ENCODE data around the gene AGAP6. TPM values are rescaled to one million over a fixed set of nuclear protein-coding genes. Genes with fewer than 3 reads are reported as not detected.
"Not testable (repeated sequence)": the region's sequence is repeated elsewhere in the genome, so short reads cannot be mapped to it uniquely, and the experiment has no call there.

Gene AGAP6
- polyA plus RNA-seq (2013) = 15.3 TPM

DNA sequence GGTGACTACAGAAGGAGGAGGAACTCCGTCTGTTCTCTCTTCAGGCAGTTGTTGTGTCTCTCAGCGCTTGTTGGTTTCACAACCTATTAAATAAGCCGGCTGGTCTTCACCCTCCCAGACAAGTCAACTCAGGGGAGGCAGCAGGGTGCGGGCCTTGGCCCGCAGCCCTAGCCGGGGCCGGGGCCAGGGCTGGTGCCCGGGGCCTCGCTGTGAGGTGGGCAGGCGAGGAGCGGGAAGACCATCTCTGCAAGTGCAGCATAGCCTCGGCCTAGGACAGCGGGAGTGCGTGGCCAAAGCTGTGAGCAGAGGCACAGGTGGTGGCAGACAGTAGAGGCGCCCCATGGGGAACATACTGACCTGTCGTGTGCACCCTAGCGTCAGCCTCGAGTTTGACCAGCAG lies at the start of gene AGAP6:
Gene AGAP6 (plus strand): TSS at position 31 of the 400 bp plus-strand sequence. CDS start 310 bp downstream, at position 341.
- H3K36me3 ChIP-seq (ENCODE audit: control insufficient read depth in 4 of 4, insufficient read depth in 4 of 4, low read length in 3 of 4); H3K4me3 ChIP-seq (ENCODE audit: control insufficient read depth in 1 of 7, extremely low read depth in 1 of 7, insufficient read depth in 4 of 7, low read depth in 2 of 7, low read length in 6 of 7); POLR2A ChIA-PET; H3K27ac ChIP-seq (ENCODE audit: insufficient read depth in 1 of 2, low read depth in 1 of 2, low read length in 2 of 2, poor library complexity in 1 of 2, severe bottlenecking in 2 of 2); H3K27me3 ChIP-seq (replicated peaks in 2 of 5; ENCODE audit: control insufficient read depth in 4 of 5, insufficient read depth in 5 of 5, low read length in 4 of 5); DNase-seq; CTCF ChIA-PET; H3K4me1 ChIP-seq (ENCODE audit: control extremely low read depth in 1 of 4, control insufficient read depth in 4 of 4, insufficient read depth in 4 of 4, low read length in 3 of 4); H3K9me3 ChIP-seq (ENCODE audit: control extremely low read depth in 1 of 5, control insufficient read depth in 4 of 5, insufficient read depth in 2 of 5, low read depth in 1 of 5, low read length in 4 of 5): not testable (repeated sequence)
- 90% methylated on average over 2 of the region's 18 CpGs for WGBS (ENCODE audit: insufficient coverage)

DNA sequence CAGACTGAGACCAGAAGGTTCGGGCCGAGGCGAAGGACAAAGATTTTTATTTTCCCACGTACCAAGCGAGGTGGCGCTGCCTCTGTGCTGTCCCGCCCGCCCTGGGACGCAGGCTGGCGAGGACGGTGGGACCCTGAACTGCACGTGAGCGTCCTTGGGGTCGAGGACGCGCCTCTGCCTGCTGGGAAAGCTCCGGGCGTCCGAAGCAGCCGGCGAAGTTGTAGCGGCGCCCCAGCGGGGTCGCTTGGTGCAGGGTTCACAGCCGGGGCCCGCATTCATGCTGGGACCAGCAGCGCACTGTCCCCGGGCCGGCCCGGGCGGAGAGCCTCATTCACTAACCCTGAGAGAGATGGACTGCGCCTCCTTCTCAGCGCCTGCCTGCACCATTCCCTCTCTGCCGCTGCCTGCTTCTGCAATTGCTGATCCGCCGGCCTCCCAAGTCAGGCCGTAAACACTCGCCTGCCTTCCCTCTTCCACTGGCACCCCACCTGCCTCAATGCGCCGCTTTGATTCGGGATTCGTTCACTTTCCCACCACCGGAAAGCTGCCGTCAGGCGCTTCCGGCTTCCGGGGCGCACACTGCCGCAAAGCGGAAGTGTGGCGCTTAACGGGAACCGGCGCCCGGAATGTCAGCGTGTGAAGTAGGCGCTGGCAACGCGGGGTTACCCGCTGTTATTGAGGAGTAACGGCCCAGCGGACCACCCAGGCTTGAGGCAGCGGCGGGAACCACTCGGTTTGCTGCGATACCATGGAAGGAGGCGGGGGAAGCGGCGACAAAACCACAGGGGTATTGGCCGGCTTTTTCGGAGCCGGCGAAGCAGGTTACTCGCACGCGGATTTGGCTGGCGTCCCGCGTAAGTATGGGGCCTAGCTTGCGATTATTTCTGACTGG lies 46.5 kb upstream of the AGAP6 start, which contains the start of the genes PARG and TIMM23B:
Gene PARG (minus strand): TSS at position 581 of the 892 bp plus-strand sequence. CDS start 302 bp downstream, at position 279.
Gene TIMM23B (plus strand): TSS at position 607 of the 892 bp plus-strand sequence. CDS start 142 bp downstream, at position 749.
- H3K36me3 ChIP-seq (ENCODE audit: control insufficient read depth in 4 of 4, insufficient read depth in 4 of 4, low read length in 3 of 4); H3K27me3 ChIP-seq (replicated peaks in 2 of 5; ENCODE audit: control insufficient read depth in 4 of 5, insufficient read depth in 5 of 5, low read length in 4 of 5); POLR2A ChIA-PET; H3K9me3 ChIP-seq (ENCODE audit: control extremely low read depth in 1 of 5, control insufficient read depth in 4 of 5, insufficient read depth in 2 of 5, low read depth in 1 of 5, low read length in 4 of 5); CTCF ChIA-PET: not testable (repeated sequence)
- under 1% methylated on average over 64 of the region's 81 CpGs for WGBS (ENCODE audit: insufficient coverage)
- peak within 1 kb of the TSS; percentile 68 to 87 (median 82) for H3K4me3 ChIP-seq (ENCODE audit: control insufficient read depth in 1 of 7, extremely low read depth in 1 of 7, insufficient read depth in 4 of 7, low read depth in 2 of 7, low read length in 6 of 7)
- peak within 1 kb of the TSS; percentile 64 to 85 for H3K27ac ChIP-seq (ENCODE audit: insufficient read depth in 1 of 2, low read depth in 1 of 2, low read length in 2 of 2, poor library complexity in 1 of 2, severe bottlenecking in 2 of 2)
- peaks cover 3 to 21% (median 6%) of the 10 kb centered on the region in 4 experiments for H3K4me1 ChIP-seq (ENCODE audit: control extremely low read depth in 1 of 4, control insufficient read depth in 4 of 4, insufficient read depth in 4 of 4, low read length in 3 of 4)
- DNase-seq = peak; percentile 79 to 90 (median 84)

DNA sequence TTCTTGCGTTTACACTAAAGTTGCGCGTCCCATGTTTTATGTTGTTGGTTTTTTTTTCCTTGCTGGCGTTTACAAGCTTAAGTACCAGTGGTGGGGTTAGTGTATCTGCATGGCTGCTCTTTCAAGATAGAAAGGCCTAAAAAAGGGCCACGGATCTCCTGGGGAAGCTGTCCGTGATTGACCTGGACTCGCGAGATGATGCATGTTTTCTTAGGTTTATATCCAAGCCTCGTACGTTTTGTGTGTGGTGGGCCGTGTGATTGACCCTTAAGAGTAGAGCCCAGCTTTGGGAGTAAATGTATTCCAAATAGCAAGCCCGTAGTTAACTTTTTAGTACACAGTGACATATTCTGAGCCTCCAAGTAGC lies 45.9 kb upstream of the AGAP6 start:
- POLR2A ChIA-PET; H3K9me3 ChIP-seq (ENCODE audit: control extremely low read depth in 1 of 5, control insufficient read depth in 4 of 5, insufficient read depth in 2 of 5, low read depth in 1 of 5, low read length in 4 of 5); CTCF ChIA-PET; H3K27me3 ChIP-seq (replicated peaks in 2 of 5; ENCODE audit: control insufficient read depth in 4 of 5, insufficient read depth in 5 of 5, low read length in 4 of 5); H3K36me3 ChIP-seq (ENCODE audit: control insufficient read depth in 4 of 4, insufficient read depth in 4 of 4, low read length in 3 of 4): not testable (repeated sequence)
- peak overlapping the region; percentile 64 to 85 for H3K27ac ChIP-seq (ENCODE audit: insufficient read depth in 1 of 2, low read depth in 1 of 2, low read length in 2 of 2, poor library complexity in 1 of 2, severe bottlenecking in 2 of 2)
- peak in 2 of 3 donors; percentile 5 to 7 for DNase-seq
- WGBS (ENCODE audit: insufficient coverage) = 0% methylated on average over 4 of the region's 12 CpGs
- peaks cover 3 to 21% (median 6%) of the 10 kb centered on the region in 4 experiments for H3K4me1 ChIP-seq (ENCODE audit: control extremely low read depth in 1 of 4, control insufficient read depth in 4 of 4, insufficient read depth in 4 of 4, low read length in 3 of 4)
- H3K4me3 ChIP-seq (ENCODE audit: control insufficient read depth in 1 of 7, extremely low read depth in 1 of 7, insufficient read depth in 4 of 7, low read depth in 2 of 7, low read length in 6 of 7) = peak overlapping the region; percentile 68 to 87 (median 82)

DNA sequence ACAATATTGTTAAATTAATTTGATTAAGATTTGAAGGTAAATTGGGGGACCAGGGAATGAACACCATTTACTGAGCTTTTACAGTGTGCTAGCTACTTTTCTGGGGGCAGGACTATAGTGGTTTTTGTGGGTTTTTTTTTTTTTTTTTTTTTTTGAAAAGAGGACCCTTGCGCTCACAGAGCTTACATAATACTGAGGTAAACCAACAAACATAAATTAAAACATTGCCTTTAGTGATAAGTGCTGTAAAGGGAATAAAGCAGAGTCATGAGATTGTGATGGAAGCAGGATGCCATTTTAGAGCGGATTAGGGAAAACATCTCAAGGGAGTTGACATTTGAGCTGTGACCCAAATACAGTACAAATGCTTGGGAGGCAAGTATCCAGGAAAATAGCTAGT lies 44.6 kb upstream of the AGAP6 start:
- 15% methylated on average over 1 of the region's 2 CpGs for WGBS (ENCODE audit: insufficient coverage)

DNA sequence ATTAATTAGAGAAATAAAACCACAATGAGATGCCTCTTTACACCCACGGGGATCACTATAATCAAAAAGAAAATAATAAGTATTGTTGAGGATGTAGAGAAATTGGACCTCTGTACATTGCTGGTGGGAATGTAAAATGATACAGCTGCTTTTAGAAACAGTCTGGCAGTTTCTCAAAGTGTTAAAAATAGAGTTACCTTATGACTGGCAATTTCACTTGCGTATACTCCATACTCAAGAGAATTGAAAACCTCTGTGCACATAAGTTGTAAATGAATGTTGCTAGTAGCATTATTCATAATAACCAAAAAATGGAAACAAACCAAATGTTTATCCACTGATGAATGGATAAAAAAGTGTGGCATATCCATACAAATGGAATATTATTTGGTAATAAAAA lies 40.1 kb upstream of the AGAP6 start:
- H3K9me3 ChIP-seq (ENCODE audit: control extremely low read depth in 1 of 5, control insufficient read depth in 4 of 5, insufficient read depth in 2 of 5, low read depth in 1 of 5, low read length in 4 of 5); DNase-seq; H3K27ac ChIP-seq (ENCODE audit: insufficient read depth in 1 of 2, low read depth in 1 of 2, low read length in 2 of 2, poor library complexity in 1 of 2, severe bottlenecking in 2 of 2); H3K27me3 ChIP-seq (replicated peaks in 2 of 5; ENCODE audit: control insufficient read depth in 4 of 5, insufficient read depth in 5 of 5, low read length in 4 of 5); POLR2A ChIA-PET; H3K4me1 ChIP-seq (ENCODE audit: control extremely low read depth in 1 of 4, control insufficient read depth in 4 of 4, insufficient read depth in 4 of 4, low read length in 3 of 4); CTCF ChIA-PET; H3K4me3 ChIP-seq (ENCODE audit: control insufficient read depth in 1 of 7, extremely low read depth in 1 of 7, insufficient read depth in 4 of 7, low read depth in 2 of 7, low read length in 6 of 7): not testable (repeated sequence)
- no CpG with 5 or more reads among the region's 2 CpGs for WGBS (ENCODE audit: insufficient coverage)
- peaks cover 0 to 11% (median 0%) of the 10 kb centered on the region in 4 experiments for H3K36me3 ChIP-seq (ENCODE audit: control insufficient read depth in 4 of 4, insufficient read depth in 4 of 4, low read length in 3 of 4)

More for the DNA sequence above, 44.6 kb upstream of the AGAP6 start:
- H3K36me3 ChIP-seq (ENCODE audit: control insufficient read depth in 4 of 4, insufficient read depth in 4 of 4, low read length in 3 of 4); POLR2A ChIA-PET; H3K4me3 ChIP-seq (ENCODE audit: control insufficient read depth in 1 of 7, extremely low read depth in 1 of 7, insufficient read depth in 4 of 7, low read depth in 2 of 7, low read length in 6 of 7); H3K9me3 ChIP-seq (ENCODE audit: control extremely low read depth in 1 of 5, control insufficient read depth in 4 of 5, insufficient read depth in 2 of 5, low read depth in 1 of 5, low read length in 4 of 5); H3K27ac ChIP-seq (ENCODE audit: insufficient read depth in 1 of 2, low read depth in 1 of 2, low read length in 2 of 2, poor library complexity in 1 of 2, severe bottlenecking in 2 of 2); CTCF ChIA-PET; H3K27me3 ChIP-seq (replicated peaks in 2 of 5; ENCODE audit: control insufficient read depth in 4 of 5, insufficient read depth in 5 of 5, low read length in 4 of 5): not testable (repeated sequence)
- peaks cover 3 to 21% (median 6%) of the 10 kb centered on the region in 4 experiments for H3K4me1 ChIP-seq (ENCODE audit: control extremely low read depth in 1 of 4, control insufficient read depth in 4 of 4, insufficient read depth in 4 of 4, low read length in 3 of 4)
- DNase-seq = peak; percentile 36 to 76 (median 67)

DNA sequence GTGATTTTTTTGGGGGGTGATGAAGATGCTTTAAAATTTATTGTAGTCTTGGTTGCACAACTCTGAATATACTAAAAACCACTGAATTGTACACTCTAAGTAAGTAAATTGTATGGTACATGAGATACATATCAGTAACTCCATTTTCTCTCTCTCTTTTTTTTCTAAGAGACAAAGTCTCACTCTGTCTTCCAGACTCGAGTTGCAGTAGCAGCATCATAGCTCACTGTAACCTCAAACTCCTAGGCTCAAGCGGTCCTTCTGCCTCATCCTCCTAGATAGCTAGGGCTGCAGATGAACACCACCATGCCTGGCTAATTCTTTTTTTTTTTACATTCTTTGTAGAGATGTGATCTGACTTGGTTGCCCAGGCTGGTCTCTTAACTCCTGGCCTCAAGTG lies 39.5 kb upstream of the AGAP6 start:
- H3K27ac ChIP-seq (ENCODE audit: insufficient read depth in 1 of 2, low read depth in 1 of 2, low read length in 2 of 2, poor library complexity in 1 of 2, severe bottlenecking in 2 of 2); POLR2A ChIA-PET; H3K4me3 ChIP-seq (ENCODE audit: control insufficient read depth in 1 of 7, extremely low read depth in 1 of 7, insufficient read depth in 4 of 7, low read depth in 2 of 7, low read length in 6 of 7); H3K9me3 ChIP-seq (ENCODE audit: control extremely low read depth in 1 of 5, control insufficient read depth in 4 of 5, insufficient read depth in 2 of 5, low read depth in 1 of 5, low read length in 4 of 5); H3K4me1 ChIP-seq (ENCODE audit: control extremely low read depth in 1 of 4, control insufficient read depth in 4 of 4, insufficient read depth in 4 of 4, low read length in 3 of 4); CTCF ChIA-PET; DNase-seq; H3K27me3 ChIP-seq (replicated peaks in 2 of 5; ENCODE audit: control insufficient read depth in 4 of 5, insufficient read depth in 5 of 5, low read length in 4 of 5): not testable (repeated sequence)
- peaks cover 0 to 11% (median 0%) of the 10 kb centered on the region in 4 experiments for H3K36me3 ChIP-seq (ENCODE audit: control insufficient read depth in 4 of 4, insufficient read depth in 4 of 4, low read length in 3 of 4)
- WGBS (ENCODE audit: insufficient coverage) = 100% methylated on average over 1 of the region's 2 CpGs

DNA sequence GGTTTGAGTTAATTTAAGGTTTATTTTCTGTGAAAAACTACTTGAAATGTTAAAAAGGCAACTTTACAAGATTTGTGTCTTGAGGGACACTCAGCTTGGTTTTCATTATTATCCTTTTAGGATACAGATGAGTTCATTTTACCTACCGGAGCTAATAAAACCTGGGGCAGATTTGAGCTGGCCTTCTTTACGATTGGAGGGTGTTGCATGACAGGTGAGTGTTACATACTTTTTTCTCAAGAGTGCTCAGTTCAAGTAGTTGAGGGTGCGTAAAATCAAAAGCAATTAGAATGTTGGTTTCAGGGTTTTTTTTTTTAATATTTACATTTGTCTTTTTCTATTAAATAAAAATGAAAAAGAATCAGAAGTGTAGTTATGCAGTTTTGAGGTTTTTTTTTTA lies 36.2 kb upstream of the AGAP6 start:
- POLR2A ChIA-PET = interaction anchor here (0.6 kb wide), 1 partner anchor 675 kb away, joined by 3 read pairs; no protein-coding TSS in a partner anchor
- no CpG with 5 or more reads among the region's 3 CpGs for WGBS (ENCODE audit: insufficient coverage)
- H3K4me1 ChIP-seq (ENCODE audit: control extremely low read depth in 1 of 4, control insufficient read depth in 4 of 4, insufficient read depth in 4 of 4, low read length in 3 of 4); DNase-seq; H3K27ac ChIP-seq (ENCODE audit: insufficient read depth in 1 of 2, low read depth in 1 of 2, low read length in 2 of 2, poor library complexity in 1 of 2, severe bottlenecking in 2 of 2); CTCF ChIA-PET; H3K9me3 ChIP-seq (ENCODE audit: control extremely low read depth in 1 of 5, control insufficient read depth in 4 of 5, insufficient read depth in 2 of 5, low read depth in 1 of 5, low read length in 4 of 5); H3K4me3 ChIP-seq (ENCODE audit: control insufficient read depth in 1 of 7, extremely low read depth in 1 of 7, insufficient read depth in 4 of 7, low read depth in 2 of 7, low read length in 6 of 7); H3K27me3 ChIP-seq (replicated peaks in 2 of 5; ENCODE audit: control insufficient read depth in 4 of 5, insufficient read depth in 5 of 5, low read length in 4 of 5): not testable (repeated sequence)
- peaks cover 0 to 11% (median 0%) of the 10 kb centered on the region in 4 experiments for H3K36me3 ChIP-seq (ENCODE audit: control insufficient read depth in 4 of 4, insufficient read depth in 4 of 4, low read length in 3 of 4)

All from common myeloid progenitor, CD34-positive (primary cell).